Measurements from ENCODE around the gene CCDC88A.

Gene CCDC88A

DNA sequence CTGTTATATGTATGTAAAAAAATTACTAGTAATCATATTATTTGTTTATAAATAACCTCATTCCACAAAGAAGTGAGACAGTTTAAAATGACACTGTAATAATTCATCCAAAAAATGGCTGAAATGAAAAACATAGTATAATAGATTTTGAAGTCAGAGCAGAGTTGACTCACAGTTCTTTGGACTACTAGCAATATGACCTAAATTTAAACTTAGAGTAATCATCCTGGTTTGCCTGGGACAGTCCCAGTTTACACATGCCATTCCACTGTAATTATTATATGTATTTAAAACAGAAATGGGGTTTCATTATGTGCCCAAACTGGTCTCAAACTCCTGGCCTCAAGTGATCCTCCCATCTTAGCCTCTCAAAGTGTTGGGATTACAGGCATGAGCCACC, 48.3 kb downstream of the CCDC88A start:
- no peaks in the 10 kb centered on the region for H3K9me3 ChIP-seq (ENCODE audit: control insufficient read depth, insufficient read depth, low read depth, low read length)
- no peaks in the 10 kb centered on the region for H3K4me1 ChIP-seq (ENCODE audit: control insufficient read depth, insufficient read depth, low read length)
- CTCF ChIA-PET, result no interaction called here
- no peak overlapping the region for H3K4me3 ChIP-seq (ENCODE audit: low read depth, low read length)
- TF ChIP-seq ZNF174 (tag by site-specific recombination; IDR thresholded peaks at IDR 0.05), result no peak
- TF ChIP-seq ZNF639 (tag by site-specific recombination; IDR thresholded peaks at IDR 0.05), result no peak
- TF ChIP-seq ZNF280C (tag by site-specific recombination; IDR thresholded peaks at IDR 0.05), result no peak
- TF ChIP-seq ZNF121 (tag by site-specific recombination; IDR thresholded peaks at IDR 0.05), result no peak
- no peak for TF ChIP-seq ZNF596 (tag by site-specific recombination; IDR thresholded peaks at IDR 0.05)
- no peak for TF ChIP-seq PRDM1 (tag by site-specific recombination; IDR thresholded peaks at IDR 0.05)
- no peak for TF ChIP-seq ZNF112 (tag by site-specific recombination; IDR thresholded peaks at IDR 0.05)
- no peak for TF ChIP-seq ZNF148 (tag by site-specific recombination; IDR thresholded peaks at IDR 0.05; ENCODE audit: borderline replicate concordance)
- no peak for TF ChIP-seq ZBTB17 (tag by site-specific recombination; IDR thresholded peaks at IDR 0.05)
- no peak for TF ChIP-seq ZNF600 (tag by site-specific recombination; IDR thresholded peaks at IDR 0.05)
- no peak for TF ChIP-seq ZNF501 (tag by site-specific recombination; IDR thresholded peaks at IDR 0.05)
- no peak for TF ChIP-seq ZSCAN16 (tag by site-specific recombination; IDR thresholded peaks at IDR 0.05)
- TF ChIP-seq GFI1B (tag by site-specific recombination; IDR thresholded peaks at IDR 0.05), result no peak
- no peak for TF ChIP-seq MZF1 (tag by site-specific recombination; IDR thresholded peaks at IDR 0.05; ENCODE audit: borderline replicate concordance)
- POLR2A ChIA-PET, result no interaction called here
- no peak overlapping the region for H3K27ac ChIP-seq (ENCODE audit: extremely low read depth, low read depth, low read length)
- H3K36me3 ChIP-seq (ENCODE audit: control insufficient read depth in 2 of 2, insufficient read depth in 1 of 2, low read length in 2 of 2), result no peaks in the 10 kb centered on the region; a peak in 1 of 3 replicates

GRCh38 chr2:55370208-55370607, 49.4 kb downstream of the CCDC88A start:
- H3K9me3 ChIP-seq (ENCODE audit: control insufficient read depth, insufficient read depth, low read depth, low read length), result no peaks in the 10 kb centered on the region
- ChIA-PET CTCF (no interaction called here), POLR2A (no interaction called here)
- no peak overlapping the region for H3K27ac ChIP-seq (ENCODE audit: extremely low read depth, low read depth, low read length)
- no peaks in the 10 kb centered on the region; a peak in 1 of 3 replicates for H3K36me3 ChIP-seq (ENCODE audit: control insufficient read depth in 2 of 2, insufficient read depth in 1 of 2, low read length in 2 of 2)
- TF ChIP-seq ZNF560 (tag by site-specific recombination; IDR thresholded peaks at IDR 0.05; ENCODE audit: borderline replicate concordance) (no peak), GLIS1 (tag by site-specific recombination; IDR thresholded peaks at IDR 0.05) (no peak), ZBTB1 (tag by site-specific recombination; IDR thresholded peaks at IDR 0.05) (no peak), ZSCAN18 (tag by site-specific recombination; IDR thresholded peaks at IDR 0.05) (no peak), YY1 (tag by site-specific recombination; IDR thresholded peaks at IDR 0.05) (no peak), ZNF692 (tag by site-specific recombination; IDR thresholded peaks at IDR 0.05) (no peak)
- H3K4me1 ChIP-seq (ENCODE audit: control insufficient read depth, insufficient read depth, low read length), result no peaks in the 10 kb centered on the region
- no peak overlapping the region for H3K4me3 ChIP-seq (ENCODE audit: low read depth, low read length)

Measured in HEK293 (cell line).